Adrenal gland (tissue), 5 donors: Measurements from ENCODE around the gene TUSC7.

Experiments
- CTCF ChIP-seq, 6 experiments: fragments of 450-650 bp in 4 of 6; fragments of 200-600 bp in 2 of 6; sonication (generic) in 1 of 6; IDR thresholded peaks; 1 replicate in 5 of 6; 2 replicates in 1 of 6; pipeline versions ENCODE4 v1.5.1 to v1.8.0; 2016 to 2021; ENCODE audit warnings: antibody characterized with exemption in 6 of 6, mild to moderate bottlenecking in 2 of 6, moderate library complexity in 1 of 6
- POLR2A ChIP-seq, 2 donors: fragments of 450-650 bp; IDR thresholded peaks; one replicate each; pipeline ENCODE4 v1.6.1; 2017; ENCODE audit warnings: antibody characterized with exemption in 2 of 2, mild to moderate bottlenecking in 2 of 2, moderate library complexity in 1 of 2
- donor health status: DM: no; HTN: no; CAD: no.

- TF ChIP-seq POLR2A (IDR thresholded peaks at IDR 0.05) (no peak), CTCF (IDR thresholded peaks at IDR 0.05) (no peak)
These were observed 31.9 kb downstream of the TUSC7 start for GRCh38 chr3:116741467-116741866.
